GM23338 (cell line): ENCODE measurements around the gene AXIN1. TPM values are rescaled to one million over a fixed set of nuclear protein-coding genes. Genes with fewer than 3 reads are reported as not detected.
"Not testable (repeated sequence)": the region's sequence is repeated elsewhere in the genome, so short reads cannot be mapped to it uniquely, and the experiment has no call there.

Experiments used
- ATAC-seq: fragments of 200-7000 bp; cut with Tn5 transposase; 3 replicates; pipeline ENCODE4 v1.9.1; 2020
- DNase-seq: peaks from one replicate; pipeline ENCODE4 v3.0.0-alpha.2; 2015; ENCODE audit warnings: low spot score
- H2AFZ ChIP-seq: fragments of 200-600 bp; sonication (generic); 2 replicates; pipeline ENCODE4 v1.8.0; 2016; ENCODE audit warnings: antibody characterized with exemption, mild to moderate bottlenecking, moderate library complexity
- H3F3A ChIP-seq: fragments of 200-600 bp; sonication (generic); replicated peaks from 2 replicates; pipeline ENCODE4 v1.8.0; 2017; ENCODE audit warnings: antibody characterized with exemption, mixed run types, low read depth
- H3K27ac ChIP-seq: fragments of 200-600 bp; sonication (generic); 2 replicates; pipeline ENCODE4 v1.6.1; 2016; ENCODE audit warnings: low read depth
- H3K27me3 ChIP-seq: fragments of 200-600 bp; sonication (generic); 2 replicates; pipeline ENCODE4 v1.8.0; 2016; ENCODE audit warnings: mild to moderate bottlenecking, mixed run types, moderate library complexity; ENCODE audit not compliant: insufficient read depth
- H3K36me3 ChIP-seq: fragments of 200-600 bp; sonication (generic); 2 replicates; pipeline ENCODE4 v1.8.0; 2016; ENCODE audit warnings: mild to moderate bottlenecking; ENCODE audit not compliant: insufficient read depth
- H3K4me1 ChIP-seq: fragments of 200-600 bp; sonication (generic); 2 replicates; pipeline ENCODE4 v1.8.0; 2016; ENCODE audit warnings: mild to moderate bottlenecking, moderate library complexity; ENCODE audit not compliant: insufficient read depth
- H3K4me2 ChIP-seq: fragments of 200-600 bp; sonication (generic); 2 replicates; pipeline ENCODE4 v1.7.1; 2017; ENCODE audit warnings: mixed run types
- H3K4me3 ChIP-seq: fragments of 200-600 bp; sonication (generic); 2 replicates; pipeline ENCODE4 v1.6.1; 2016; ENCODE audit warnings: mixed run types
- H3K79me2 ChIP-seq: fragments of 200-600 bp; sonication (generic); replicated peaks from 2 replicates; pipeline ENCODE4 v1.8.0; 2017; ENCODE audit warnings: mild to moderate bottlenecking; ENCODE audit not compliant: insufficient read depth
- H3K9me2 ChIP-seq: fragments of 200-600 bp; sonication (generic); 2 replicates; pipeline ENCODE4 v1.8.0; 2017; ENCODE audit not compliant: insufficient read depth
- H4K20me1 ChIP-seq: fragments of 200-600 bp; sonication (generic); replicated peaks from 2 replicates; pipeline ENCODE4 v1.8.0; 2017; ENCODE audit warnings: mild to moderate bottlenecking; ENCODE audit not compliant: insufficient read depth
- H3K27ac Mint-ChIP-seq: 2 replicates; pipeline ENCODE4 v1.8.0; 2020; ENCODE audit warnings: inconsistent platforms, mild to moderate bottlenecking, moderate library complexity, mixed read lengths
- H3K27me3 Mint-ChIP-seq: 3 replicates; pipeline ENCODE4 v1.8.0; 2022; ENCODE audit warnings: low read depth, mild to moderate bottlenecking, moderate library complexity, mixed read lengths, inconsistent platforms; ENCODE audit not compliant: insufficient read depth, poor library complexity
- H3K36me3 Mint-ChIP-seq: 3 replicates; pipeline ENCODE4 v1.8.0; 2021; ENCODE audit warnings: low read depth, mild to moderate bottlenecking, inconsistent platforms, moderate library complexity, mixed read lengths
- H3K4me1 Mint-ChIP-seq: 3 replicates; pipeline ENCODE4 v1.8.0; 2020; ENCODE audit warnings: mild to moderate bottlenecking, inconsistent platforms, mixed read lengths
- H3K4me3 Mint-ChIP-seq: 3 replicates; pipeline ENCODE4 v1.8.0; 2021; ENCODE audit warnings: moderate library complexity, mild to moderate bottlenecking, inconsistent platforms, mixed read lengths
- H3K9me3 Mint-ChIP-seq: 3 replicates; pipeline ENCODE4 v1.8.0; 2020; ENCODE audit warnings: moderate library complexity, mild to moderate bottlenecking, inconsistent platforms, mixed read lengths
- ETS1 ChIP-seq: IDR thresholded peaks from 2 replicates; pipeline ENCODE4 v1.6.1; 2016; ENCODE audit warnings: antibody characterized with exemption
- JUNB ChIP-seq: IDR thresholded peaks from one replicate; pipeline ENCODE4 v1.6.1; 2016; ENCODE audit warnings: antibody characterized with exemption; ENCODE audit not compliant: unreplicated experiment
- REST ChIP-seq: IDR thresholded peaks from one replicate; pipeline ENCODE4 v1.6.1; 2018; ENCODE audit warnings: antibody characterized with exemption; ENCODE audit not compliant: unreplicated experiment
- ZNF331 ChIP-seq: fragments of 250-450 bp; sonication (Bioruptor Pico); IDR thresholded peaks from 2 replicates; pipeline ENCODE4 v1.5.0; 2020; ENCODE audit warnings: low read depth, mild to moderate bottlenecking, moderate library complexity
- polyA plus RNA-seq: library from polyadenylated mRNA; unstranded; fragments of >200 nt; fragmentation: Nextera tagmentation; extraction: Ambion mirVana; gene quantifications from 2 replicates; pipeline ENCODE4 v1.2.1, GENCODE V29; 2016
- total RNA-seq: library from RNA; depleted of rRNA; stranded (reverse); fragments of >200 nt; shearing (Covaris generic); gene quantifications from 2 replicates; pipeline ENCODE4 v1.2.3, GENCODE V29; 2014

AXIN1 gene
- total and polyA plus RNA-seq, 2 experiments from 2014 or later, result 14.3 to 54.5 TPM

- TF ChIP-seq ZNF331 (CRISPR knock-in tag) (no peak), ETS1 (no peak)
These were observed 15.1 kb downstream of the AXIN1 start (continued) for GRCh38 chr16:337437-337836.

- H2AFZ ChIP-seq, result no peak overlapping the region
- TF ChIP-seq ETS1 (no peak), JUNB (no peak), REST (no peak)
- H3K4me2 ChIP-seq, result no peak overlapping the region
- H3K27me3 ChIP-seq, result no peaks in the 10 kb centered on the region
- Mint-ChIP-seq H3K4me1 (peaks cover 11% of the 10 kb centered on the region), H3K4me3 (no peak overlapping the region), H3K36me3 (peaks cover 10% of the 10 kb centered on the region; the same call in 1 of the 3 replicates), H3K27ac (no peak overlapping the region), H3K9me3 (peaks cover 4% of the 10 kb centered on the region; the same call in 1 of the 3 replicates), H3K27me3 (peaks cover 10% of the 10 kb centered on the region)
- DNase-seq, result no peak
- no peak overlapping the region for H3K27ac ChIP-seq
- no peak for ATAC-seq
- no peaks in the 10 kb centered on the region for H3K36me3 ChIP-seq
- peaks cover 100% of the 10 kb centered on the region for H3K79me2 ChIP-seq
- peaks cover 4% of the 10 kb centered on the region; the same call in 1 of the 2 replicates for H3K4me1 ChIP-seq
- H3K9me2 ChIP-seq, result no peaks in the 10 kb centered on the region
- no peak overlapping the region for H3K4me3 ChIP-seq
- no peaks in the 10 kb centered on the region for H3F3A ChIP-seq
- peaks cover 53% of the 10 kb centered on the region for H4K20me1 ChIP-seq
These were observed 16.3 kb downstream of the AXIN1 start for GRCh38 chr16:336269-336668.

- not testable (repeated sequence) for H3F3A ChIP-seq, H3K27ac Mint-ChIP-seq, DNase-seq
These were observed 17.5 kb downstream of the AXIN1 start for GRCh38 chr16:334861-335632.

GRCh38 chr16:334164-334832 lies 18.2 kb downstream of the AXIN1 start:
- H3K27ac ChIP-seq, H3K27me3 ChIP-seq, H3K27ac Mint-ChIP-seq, DNase-seq, H3K4me1 ChIP-seq, H3F3A ChIP-seq, H3K9me2 ChIP-seq, H3K4me3 ChIP-seq, H3K36me3 ChIP-seq, H2AFZ ChIP-seq, H3K9me3 Mint-ChIP-seq, ATAC-seq, H3K4me3 Mint-ChIP-seq, H3K27me3 Mint-ChIP-seq, H3K4me2 ChIP-seq, H3K36me3 Mint-ChIP-seq: not testable (repeated sequence)
- Histone ChIP-seq H3K79me2 (peaks cover 100% of the 10 kb centered on the region), H4K20me1 (peaks cover 55% of the 10 kb centered on the region)
- H3K4me1 Mint-ChIP-seq, result peaks cover 14% of the 10 kb centered on the region

More at GRCh38 chr16:334861-335632, 17.5 kb downstream of the AXIN1 start:
- H3K36me3 Mint-ChIP-seq, H3K36me3 ChIP-seq, ATAC-seq, H3K27me3 Mint-ChIP-seq, H3K4me3 Mint-ChIP-seq, H3K4me1 ChIP-seq, H3K27me3 ChIP-seq, H3K4me3 ChIP-seq, H3K4me2 ChIP-seq, H3K9me2 ChIP-seq, H3K9me3 Mint-ChIP-seq, H3K27ac ChIP-seq, H2AFZ ChIP-seq: not testable (repeated sequence)
- Histone ChIP-seq H3K79me2 (peaks cover 100% of the 10 kb centered on the region), H4K20me1 (peaks cover 57% of the 10 kb centered on the region)
- H3K4me1 Mint-ChIP-seq, result peaks cover 15% of the 10 kb centered on the region
